ENCODE data around the gene TMEM233. TPM values are rescaled to one million over a fixed set of nuclear protein-coding genes. Genes with fewer than 3 reads are reported as not detected.

TMEM233 gene
- total RNA-seq, 1 donor, result not detected

DNA sequence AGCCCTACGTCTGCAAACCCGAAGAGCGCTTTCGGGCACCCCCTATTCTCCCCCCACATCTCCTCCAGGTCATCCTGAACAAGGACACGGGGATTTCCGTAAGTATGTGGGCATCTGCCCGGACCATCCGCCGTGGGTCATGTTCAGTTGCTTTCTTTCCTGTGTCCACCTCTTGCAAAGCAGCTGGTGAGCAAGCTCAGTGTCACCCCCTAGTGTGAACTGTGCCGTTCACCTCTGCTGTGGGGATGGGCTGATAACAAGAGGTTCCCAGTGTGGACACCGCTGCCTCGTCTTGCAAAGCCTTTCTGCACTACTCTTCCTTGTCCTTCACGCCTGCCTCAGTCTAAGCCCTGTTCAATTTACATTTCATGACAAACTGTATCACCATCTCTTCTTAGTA lies 83.0 kb downstream of the TMEM233 start:
- Histone ChIP-seq H3K9me3 (ENCODE audit: low read depth, low read length) (no peaks in the 10 kb centered on the region), H3K4me1 (ENCODE audit: insufficient read depth, low read length) (peaks cover 21% of the 10 kb centered on the region), H3K27me3 (ENCODE audit: insufficient read depth, low read length) (no peaks in the 10 kb centered on the region), H3K4me3 (ENCODE audit: low read length) (no peak overlapping the region)

DNA sequence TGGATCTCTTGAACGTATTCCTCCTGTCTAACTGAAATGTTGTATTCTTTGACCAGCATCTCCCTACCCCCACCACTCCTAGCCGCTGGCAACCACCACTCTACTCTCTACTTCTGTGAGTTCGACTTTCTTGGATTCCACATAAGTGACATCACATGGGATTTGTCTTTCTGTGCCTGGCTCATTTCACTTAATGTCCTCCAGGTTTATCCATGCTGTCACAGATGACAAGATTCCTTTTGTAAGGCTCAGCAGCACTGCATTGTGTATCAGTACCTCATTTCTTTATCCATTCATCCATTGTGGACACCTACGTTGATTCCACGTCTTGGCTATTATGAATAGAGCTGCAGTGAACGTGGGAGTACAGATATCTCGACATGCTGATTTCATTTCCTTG lies 84.9 kb downstream of the TMEM233 start:
- no peaks in the 10 kb centered on the region for H3K27me3 ChIP-seq (ENCODE audit: insufficient read depth, low read length)
- H3K9me3 ChIP-seq (ENCODE audit: low read depth, low read length), result no peaks in the 10 kb centered on the region
- H3K4me3 ChIP-seq (ENCODE audit: low read length), result no peak overlapping the region
- peaks cover 27% of the 10 kb centered on the region for H3K4me1 ChIP-seq (ENCODE audit: insufficient read depth, low read length)

DNA sequence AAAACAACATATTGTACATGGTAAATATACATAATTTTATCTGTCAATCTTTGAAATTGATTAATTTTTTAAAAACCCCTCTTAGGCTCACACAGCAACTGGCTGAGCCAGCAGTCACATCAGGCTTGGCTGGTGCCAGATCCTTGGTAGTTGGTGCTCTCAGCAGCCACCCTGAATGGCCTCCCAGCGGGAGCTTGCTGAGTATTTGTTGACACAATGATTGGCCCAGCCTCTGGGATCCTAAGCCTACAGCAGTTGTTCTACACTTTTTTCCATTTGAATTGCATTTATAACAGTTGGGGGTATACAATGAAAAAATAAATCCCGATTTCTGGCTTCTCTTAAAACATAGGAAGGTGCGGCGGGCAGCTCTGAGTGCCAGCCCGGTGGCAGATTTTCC lies 85.5 kb downstream of the TMEM233 start:
- Histone ChIP-seq H3K4me3 (ENCODE audit: low read length) (no peak overlapping the region), H3K27me3 (ENCODE audit: insufficient read depth, low read length) (no peaks in the 10 kb centered on the region)

DNA sequence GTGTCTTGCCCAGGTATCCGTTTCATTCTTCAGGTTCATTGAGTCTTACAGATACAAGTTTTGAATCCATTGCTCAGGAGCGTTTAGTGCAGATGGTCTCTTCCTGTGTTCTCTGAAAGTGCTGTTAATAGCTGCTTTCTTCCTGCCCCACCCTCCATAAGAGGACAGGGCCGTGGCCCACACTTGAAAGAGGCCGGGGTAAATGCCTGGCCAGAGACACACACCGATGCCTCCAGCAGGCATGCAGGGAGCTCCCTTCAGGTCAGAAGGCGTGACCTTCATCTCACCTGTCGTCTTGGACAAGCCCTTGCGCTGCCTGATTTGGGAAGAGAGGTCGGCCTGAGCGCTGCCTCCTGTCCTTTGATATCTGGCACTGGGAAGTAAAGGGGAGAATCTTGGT lies 85.9 kb downstream of the TMEM233 start:
- peaks cover 21% of the 10 kb centered on the region for H3K4me1 ChIP-seq (ENCODE audit: insufficient read depth, low read length)
- no peaks in the 10 kb centered on the region for H3K27me3 ChIP-seq (ENCODE audit: insufficient read depth, low read length)
- H3K9me3 ChIP-seq (ENCODE audit: low read depth, low read length), result no peaks in the 10 kb centered on the region
- no peak overlapping the region for H3K4me3 ChIP-seq (ENCODE audit: low read length)

More for the DNA sequence above, 85.5 kb downstream of the TMEM233 start:
- Histone ChIP-seq H3K9me3 (ENCODE audit: low read depth, low read length) (no peaks in the 10 kb centered on the region), H3K4me1 (ENCODE audit: insufficient read depth, low read length) (peaks cover 21% of the 10 kb centered on the region)

DNA sequence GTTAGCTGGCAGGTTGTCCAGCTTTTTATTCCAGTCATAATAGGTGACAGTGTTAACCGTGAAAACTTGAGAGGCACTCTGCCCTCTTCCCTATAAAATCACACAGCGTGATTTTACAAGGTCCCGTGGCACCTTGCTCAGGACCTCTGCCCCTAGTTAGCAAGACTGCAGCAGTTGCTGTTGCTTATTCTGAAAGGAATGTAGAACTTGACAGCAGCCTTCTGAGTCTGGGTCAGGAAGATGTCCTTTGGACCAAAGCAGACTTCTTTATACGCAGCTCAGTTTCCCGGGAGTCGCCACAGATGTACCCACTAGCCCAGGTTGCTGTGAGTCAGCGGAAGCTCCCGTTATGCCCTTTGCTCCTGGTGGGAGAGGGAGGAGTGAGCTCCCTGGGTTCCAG lies 87.5 kb downstream of the TMEM233 start:
- H3K9me3 ChIP-seq (ENCODE audit: low read depth, low read length), result no peaks in the 10 kb centered on the region
- H3K4me3 ChIP-seq (ENCODE audit: low read length), result no peak overlapping the region
- H3K4me1 ChIP-seq (ENCODE audit: insufficient read depth, low read length), result peaks cover 17% of the 10 kb centered on the region
- H3K27me3 ChIP-seq (ENCODE audit: insufficient read depth, low read length), result no peaks in the 10 kb centered on the region

GRCh38 chr12:119681728-119682638 lies 88.4 kb downstream of the TMEM233 start:
- Histone ChIP-seq H3K27me3 (ENCODE audit: insufficient read depth, low read length) (no peaks in the 10 kb centered on the region), H3K9me3 (ENCODE audit: low read depth, low read length) (no peaks in the 10 kb centered on the region), H3K4me3 (ENCODE audit: low read length) (no peak overlapping the region), H3K4me1 (ENCODE audit: insufficient read depth, low read length) (peaks cover 17% of the 10 kb centered on the region)

DNA sequence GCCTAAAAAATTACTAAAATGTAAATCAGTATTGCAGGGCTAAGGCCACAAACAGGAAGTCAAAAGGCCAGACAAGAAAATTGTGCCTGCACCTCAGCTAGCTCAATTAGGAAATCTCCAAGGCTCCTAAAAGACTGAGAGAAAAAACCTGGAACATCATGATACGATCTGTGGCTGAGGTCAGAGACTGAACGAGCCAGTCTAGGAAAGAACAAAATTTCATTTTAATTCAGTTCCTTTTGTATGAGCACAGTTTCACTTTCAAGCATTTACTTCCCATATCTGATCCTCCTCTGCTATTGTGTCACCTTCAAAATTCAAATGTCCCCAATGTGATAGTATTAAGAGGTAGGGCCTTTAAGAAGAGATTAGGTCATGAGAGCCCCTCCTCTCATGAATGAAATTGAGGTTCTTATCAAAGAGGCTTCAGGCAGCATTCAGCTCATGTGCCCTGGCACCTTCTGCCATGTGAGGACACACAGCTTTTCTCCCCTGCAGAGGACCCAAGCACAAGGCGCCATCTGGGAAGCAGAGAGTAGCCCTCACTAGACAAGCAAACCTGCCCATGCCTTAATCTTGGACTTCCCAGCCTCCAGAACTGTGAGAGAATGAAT lies 89.2 kb downstream of the TMEM233 start:
- Histone ChIP-seq H3K9me3 (ENCODE audit: low read depth, low read length) (no peaks in the 10 kb centered on the region), H3K27me3 (ENCODE audit: insufficient read depth, low read length) (no peaks in the 10 kb centered on the region), H3K4me1 (ENCODE audit: insufficient read depth, low read length) (peaks cover 17% of the 10 kb centered on the region), H3K4me3 (ENCODE audit: low read length) (no peak overlapping the region)

DNA sequence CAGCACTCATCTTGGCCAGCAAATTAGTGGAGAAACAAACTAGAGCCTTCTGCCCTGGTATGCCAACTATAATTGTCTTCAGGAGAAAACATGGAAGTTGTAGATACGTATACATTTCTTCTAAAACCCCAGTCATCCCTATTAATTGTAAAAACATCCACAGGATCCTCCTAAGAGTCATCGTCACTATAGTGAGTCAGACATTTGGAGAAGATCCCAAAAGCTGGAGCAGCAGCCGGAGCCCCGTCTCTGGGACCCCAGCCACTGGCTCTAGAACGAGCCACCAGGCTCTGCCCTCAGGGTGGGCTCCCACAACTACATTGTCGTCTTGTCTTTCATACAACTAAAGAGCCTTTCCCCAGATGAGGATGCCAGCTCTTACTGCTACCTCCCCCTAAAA lies 89.8 kb downstream of the TMEM233 start:
- Histone ChIP-seq H3K4me1 (ENCODE audit: insufficient read depth, low read length) (peaks cover 17% of the 10 kb centered on the region), H3K27me3 (ENCODE audit: insufficient read depth, low read length) (no peaks in the 10 kb centered on the region), H3K9me3 (ENCODE audit: low read depth, low read length) (no peaks in the 10 kb centered on the region), H3K4me3 (ENCODE audit: low read length) (no peak overlapping the region)

DNA sequence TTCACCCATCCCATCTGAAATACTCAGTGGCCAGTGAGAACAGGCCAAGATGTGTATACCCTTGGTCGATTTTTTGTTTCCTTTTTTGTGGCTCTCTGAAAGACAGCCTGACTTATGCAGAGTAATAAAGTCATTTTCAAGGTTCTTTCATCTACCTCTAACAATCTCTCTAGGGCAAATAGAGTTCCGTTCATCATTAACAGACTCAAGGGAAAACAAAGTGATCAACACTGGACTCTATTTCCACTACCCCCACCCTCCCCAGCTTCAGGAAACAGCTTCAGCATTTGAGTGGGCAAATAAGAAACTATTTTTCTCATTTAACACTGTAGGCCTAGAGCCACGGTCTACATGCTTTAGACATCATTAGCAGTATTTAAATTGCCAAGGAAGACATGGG lies 90.2 kb downstream of the TMEM233 start:
- Histone ChIP-seq H3K27me3 (ENCODE audit: insufficient read depth, low read length) (no peaks in the 10 kb centered on the region), H3K9me3 (ENCODE audit: low read depth, low read length) (no peaks in the 10 kb centered on the region), H3K4me1 (ENCODE audit: insufficient read depth, low read length) (peaks cover 17% of the 10 kb centered on the region), H3K4me3 (ENCODE audit: low read length) (no peak overlapping the region)

GRCh38 chr12:119684711-119685369 lies 91.3 kb downstream of the TMEM233 start:
- no peak overlapping the region for H3K4me3 ChIP-seq (ENCODE audit: low read length)
- H3K27me3 ChIP-seq (ENCODE audit: insufficient read depth, low read length), result no peaks in the 10 kb centered on the region
- H3K4me1 ChIP-seq (ENCODE audit: insufficient read depth, low read length), result peaks cover 17% of the 10 kb centered on the region

DNA sequence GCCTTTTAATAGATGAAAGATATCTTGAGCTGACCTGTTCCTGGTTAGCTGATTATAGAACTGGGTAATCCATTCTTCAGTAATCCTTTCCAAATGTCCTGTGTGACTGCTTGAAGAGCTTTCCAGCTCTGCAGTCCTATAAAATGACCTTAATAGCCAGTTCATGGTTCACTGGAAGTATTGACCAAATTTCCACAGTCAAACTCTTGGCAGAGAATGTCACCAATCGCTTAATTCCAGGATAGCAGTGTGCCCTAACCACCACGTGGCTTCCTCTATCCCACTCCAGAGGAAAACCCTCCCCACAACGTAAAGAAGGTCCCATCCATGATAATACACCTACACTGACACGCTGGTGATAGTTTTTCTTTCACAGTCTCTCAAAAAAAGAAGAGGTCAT lies 91.8 kb downstream of the TMEM233 start:
- H3K9me3 ChIP-seq (ENCODE audit: low read depth, low read length), result no peaks in the 10 kb centered on the region
- no peak overlapping the region for H3K4me3 ChIP-seq (ENCODE audit: low read length)

More at GRCh38 chr12:119684711-119685369, 91.3 kb downstream of the TMEM233 start:
- H3K9me3 ChIP-seq (ENCODE audit: low read depth, low read length), result no peaks in the 10 kb centered on the region

DNA sequence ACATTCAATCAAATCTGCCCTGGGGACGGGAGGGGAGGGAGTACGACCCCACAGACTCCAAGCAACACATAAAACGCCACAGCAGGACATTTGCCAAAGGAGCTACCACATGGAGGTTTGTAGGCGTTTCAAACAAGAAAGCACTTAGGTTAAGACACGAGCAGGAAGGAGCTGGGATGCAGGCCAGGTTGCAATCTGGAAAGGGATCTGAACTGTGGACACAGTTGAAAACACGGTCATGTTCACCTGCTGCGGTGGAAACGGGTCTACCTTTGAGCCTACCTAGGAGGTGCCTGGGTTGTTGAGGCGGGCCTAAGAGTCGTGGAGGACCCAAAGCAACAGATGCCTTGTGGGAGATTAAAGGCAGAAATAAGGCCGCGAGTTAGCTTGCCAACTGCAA lies 92.8 kb downstream of the TMEM233 start:
- Histone ChIP-seq H3K9me3 (ENCODE audit: low read depth, low read length) (no peaks in the 10 kb centered on the region), H3K27me3 (ENCODE audit: insufficient read depth, low read length) (no peaks in the 10 kb centered on the region), H3K4me1 (ENCODE audit: insufficient read depth, low read length) (peaks cover 17% of the 10 kb centered on the region), H3K4me3 (ENCODE audit: low read length) (no peak overlapping the region)

More for the DNA sequence above, 91.8 kb downstream of the TMEM233 start:
- Histone ChIP-seq H3K4me1 (ENCODE audit: insufficient read depth, low read length) (peaks cover 17% of the 10 kb centered on the region), H3K27me3 (ENCODE audit: insufficient read depth, low read length) (no peaks in the 10 kb centered on the region)

DNA sequence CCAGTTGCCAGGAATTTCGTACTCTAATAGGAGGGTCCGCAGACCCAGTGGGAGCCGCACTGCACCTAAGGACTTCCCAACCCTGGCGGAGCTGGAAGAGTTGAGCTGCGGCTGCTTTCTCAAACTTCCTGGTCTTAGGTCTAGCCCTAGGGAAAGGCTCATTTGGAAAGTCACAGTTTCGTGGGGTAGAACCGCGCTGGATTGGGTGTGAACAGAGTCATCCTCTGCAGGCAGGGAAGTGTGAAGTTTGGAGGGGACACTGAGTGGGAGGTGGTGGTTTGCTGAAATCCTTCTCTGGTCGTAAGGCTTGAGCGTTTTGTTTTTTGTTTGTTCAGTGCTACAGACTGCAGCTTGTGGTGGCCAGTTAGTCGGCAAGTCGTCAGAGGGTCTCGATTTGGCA lies 93.2 kb downstream of the TMEM233 start:
- Histone ChIP-seq H3K4me1 (ENCODE audit: insufficient read depth, low read length) (peaks cover 14% of the 10 kb centered on the region), H3K9me3 (ENCODE audit: low read depth, low read length) (no peaks in the 10 kb centered on the region), H3K4me3 (ENCODE audit: low read length) (no peak overlapping the region), H3K27me3 (ENCODE audit: insufficient read depth, low read length) (no peaks in the 10 kb centered on the region)

- H3K27me3 ChIP-seq (ENCODE audit: insufficient read depth, low read length), result no peaks in the 10 kb centered on the region
- H3K9me3 ChIP-seq (ENCODE audit: low read depth, low read length), result no peaks in the 10 kb centered on the region
- no peak overlapping the region for H3K4me3 ChIP-seq (ENCODE audit: low read length)
- H3K4me1 ChIP-seq (ENCODE audit: insufficient read depth, low read length), result peaks cover 8% of the 10 kb centered on the region
These were observed 93.8 kb downstream of the TMEM233 start for GRCh38 chr12:119687406-119687805.

DNA sequence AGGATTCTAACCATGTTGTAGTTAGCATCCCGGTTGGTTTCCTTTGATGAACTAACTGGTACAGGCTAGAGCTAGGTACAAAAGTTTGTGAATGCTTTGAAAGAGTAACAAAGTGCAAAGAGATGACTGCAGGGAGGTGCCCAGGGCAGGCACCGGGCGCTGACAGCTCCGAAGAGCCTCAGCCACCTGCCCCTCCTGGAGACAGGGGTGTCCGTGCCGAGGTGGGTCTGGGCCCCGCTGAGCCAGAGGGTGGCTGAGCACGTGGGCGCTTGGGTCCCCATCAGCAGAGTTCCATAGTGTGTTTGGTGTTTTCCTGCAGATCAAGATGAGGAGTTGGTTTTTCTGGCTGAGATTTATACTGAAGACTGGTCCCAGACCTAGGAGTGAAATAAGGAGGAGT lies 94.3 kb downstream of the TMEM233 start:
- Histone ChIP-seq H3K4me1 (ENCODE audit: insufficient read depth, low read length) (peaks cover 3% of the 10 kb centered on the region), H3K9me3 (ENCODE audit: low read depth, low read length) (no peaks in the 10 kb centered on the region), H3K4me3 (ENCODE audit: low read length) (no peak overlapping the region), H3K27me3 (ENCODE audit: insufficient read depth, low read length) (no peaks in the 10 kb centered on the region)
